NOMO-1 treated with dmso at 0.1 percent for 144 hours (cell line): ENCODE results near the gene RNF212.
"Not testable (repeated sequence)": the region's sequence is repeated elsewhere in the genome, so short reads cannot be mapped to it uniquely, and the experiment has no call there.

Source experiments
- DNase-seq: peaks from one replicate; lab custom pipeline; 2025; ENCODE audit not compliant: unreplicated experiment; lab: John Stamatoyannopoulos, UW

Gene RNF212

GRCh38 chr4:1049591-1049905, 63.8 kb downstream of the RNF212 start:
- no peak for DNase-seq

DNA sequence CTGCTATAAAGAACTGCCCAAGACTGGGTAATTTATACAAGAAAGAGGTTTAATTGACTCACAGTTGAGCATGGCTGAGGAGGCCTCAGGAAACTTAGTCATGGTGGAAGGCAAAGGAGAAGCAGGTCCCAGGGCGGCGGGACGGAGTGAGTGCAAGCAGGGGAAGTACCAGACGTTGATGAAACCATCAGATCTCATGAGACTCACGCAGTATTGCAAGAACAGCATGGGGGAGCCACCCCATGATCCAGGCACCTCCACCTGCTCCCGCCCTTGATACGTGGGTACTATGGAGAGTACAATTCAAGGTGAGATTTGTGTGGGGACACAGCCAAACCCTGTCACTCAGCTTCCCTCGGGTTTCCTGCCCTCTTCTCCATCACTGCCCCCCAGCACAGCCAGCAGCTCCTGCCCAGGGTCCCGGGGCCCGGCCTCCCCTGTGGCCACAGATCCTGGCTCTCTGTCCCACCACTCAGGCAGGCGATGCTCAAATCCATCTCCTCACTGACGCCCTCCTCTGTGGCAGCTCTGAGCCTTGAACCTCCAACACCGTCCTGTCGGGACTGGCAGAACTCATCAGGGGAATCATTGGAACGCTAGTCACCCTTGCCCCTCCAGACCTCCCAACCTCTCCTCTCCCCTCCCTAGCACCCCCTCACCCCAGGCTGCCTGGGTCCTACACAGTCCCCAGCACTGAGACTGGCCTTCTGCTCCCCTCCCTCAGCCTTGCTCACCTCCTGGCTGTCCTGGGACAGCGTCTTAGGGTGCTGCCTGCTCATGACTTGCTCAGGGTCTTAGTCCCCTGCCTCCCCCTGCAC, 64.4 kb downstream of the RNF212 start:
- peak; percentile 33 for DNase-seq

GRCh38 chr4:1047976-1048772, 65.2 kb downstream of the RNF212 start:
- DNase-seq, result no peak

DNA sequence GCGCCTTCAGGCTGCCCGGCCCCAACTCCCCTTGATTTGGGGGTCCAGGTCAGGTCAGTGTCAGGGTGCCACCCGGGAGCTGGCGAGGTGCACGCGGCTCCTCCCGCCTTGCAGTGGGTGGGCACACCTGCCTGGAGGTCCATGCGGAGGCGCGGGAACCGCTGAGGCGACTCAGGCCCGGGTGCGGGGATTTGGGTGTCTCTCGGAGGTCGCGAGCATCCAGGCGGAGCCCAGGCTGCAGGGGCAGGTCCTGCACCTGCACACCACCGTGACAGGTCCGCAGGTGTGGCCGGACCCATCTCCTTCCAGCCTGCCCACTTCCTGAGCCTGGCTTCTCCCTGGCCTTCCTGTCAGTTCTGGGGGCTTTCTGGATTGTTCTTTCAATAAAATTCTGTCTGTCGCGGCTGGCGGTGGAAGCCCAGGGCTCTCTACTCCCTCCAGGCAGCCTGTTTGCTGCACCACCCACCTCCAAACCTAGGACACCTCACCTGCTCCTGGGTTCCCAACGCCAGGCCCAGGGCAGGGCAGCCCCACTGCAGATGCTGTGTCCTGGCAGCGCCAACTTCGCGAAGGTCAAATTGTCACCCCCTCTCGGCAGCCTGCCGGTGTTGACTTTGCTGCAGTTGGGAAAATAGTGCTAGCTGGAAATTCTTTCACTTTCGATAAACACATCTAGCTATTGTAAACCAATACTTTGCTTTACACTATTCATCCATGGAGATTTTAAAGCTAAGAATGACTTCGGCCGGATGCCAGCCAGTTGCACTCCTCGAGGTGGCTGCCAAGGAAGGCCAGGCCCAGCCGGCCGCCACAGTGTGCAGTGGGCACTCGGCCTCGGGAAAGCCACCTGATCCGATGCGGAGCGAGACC, 66.0 kb downstream of the RNF212 start:
- no peak for DNase-seq

DNA sequence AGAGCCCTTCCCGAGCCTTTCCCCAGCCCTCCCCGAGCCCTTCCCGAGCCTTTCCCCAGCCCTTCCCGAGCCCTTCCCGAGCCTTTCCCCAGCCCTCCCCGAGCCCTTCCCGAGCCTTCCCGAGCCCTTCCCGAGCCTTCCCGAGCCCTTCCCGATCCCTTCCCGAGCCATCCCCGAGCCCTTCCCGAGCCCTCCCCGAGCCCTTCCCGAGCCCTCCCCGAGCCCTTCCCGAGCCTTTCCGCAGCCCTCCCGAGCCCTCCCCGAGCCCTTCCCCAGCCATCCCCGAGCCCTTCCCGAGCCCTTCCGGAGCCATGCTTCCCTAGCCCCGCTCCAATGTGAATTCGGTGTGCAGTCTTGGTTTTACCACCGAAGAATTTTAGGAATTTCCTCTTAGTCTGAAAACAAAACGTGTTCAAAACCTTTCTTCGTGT, 66.8 kb downstream of the RNF212 start:
- not testable (repeated sequence) for DNase-seq

DNA sequence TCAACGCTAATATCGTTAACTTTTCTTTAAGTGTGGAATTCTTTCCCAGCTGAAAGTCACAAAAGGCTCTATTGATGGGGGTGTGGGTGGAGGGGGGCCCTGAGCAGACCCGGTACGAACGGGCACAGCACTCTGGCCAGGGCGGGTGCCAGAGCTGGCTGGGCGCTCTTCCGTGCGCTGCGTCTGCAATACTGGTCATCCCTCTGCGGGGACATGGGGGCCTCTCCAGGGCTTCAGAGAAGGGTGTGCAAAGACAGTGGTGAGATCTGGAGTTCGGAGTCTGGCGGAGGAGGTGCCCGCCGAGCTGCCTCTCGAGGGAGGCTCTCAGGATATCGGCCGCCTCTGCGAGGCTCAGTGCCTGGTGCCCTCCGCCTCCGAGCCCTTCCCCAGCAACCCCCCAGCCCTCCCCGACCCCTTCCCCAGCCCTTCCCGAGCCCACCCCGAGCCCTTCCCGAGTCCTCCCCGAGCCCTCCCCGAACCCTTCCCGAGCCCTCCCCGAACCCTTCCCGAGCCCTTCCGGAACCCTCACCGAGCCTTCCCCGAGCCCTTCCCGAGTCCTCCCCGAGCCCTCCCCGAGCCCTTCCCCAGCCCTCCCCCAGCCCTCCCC, 67.7 kb downstream of the RNF212 start:
- DNase-seq, result no peak

- DNase-seq, result no peak
Measured at GRCh38 chr4:1045193-1045594, 68.2 kb downstream of the RNF212 start.

- DNase-seq, result no peak
Measured at GRCh38 chr4:1044469-1045192, 68.7 kb downstream of the RNF212 start.

DNA sequence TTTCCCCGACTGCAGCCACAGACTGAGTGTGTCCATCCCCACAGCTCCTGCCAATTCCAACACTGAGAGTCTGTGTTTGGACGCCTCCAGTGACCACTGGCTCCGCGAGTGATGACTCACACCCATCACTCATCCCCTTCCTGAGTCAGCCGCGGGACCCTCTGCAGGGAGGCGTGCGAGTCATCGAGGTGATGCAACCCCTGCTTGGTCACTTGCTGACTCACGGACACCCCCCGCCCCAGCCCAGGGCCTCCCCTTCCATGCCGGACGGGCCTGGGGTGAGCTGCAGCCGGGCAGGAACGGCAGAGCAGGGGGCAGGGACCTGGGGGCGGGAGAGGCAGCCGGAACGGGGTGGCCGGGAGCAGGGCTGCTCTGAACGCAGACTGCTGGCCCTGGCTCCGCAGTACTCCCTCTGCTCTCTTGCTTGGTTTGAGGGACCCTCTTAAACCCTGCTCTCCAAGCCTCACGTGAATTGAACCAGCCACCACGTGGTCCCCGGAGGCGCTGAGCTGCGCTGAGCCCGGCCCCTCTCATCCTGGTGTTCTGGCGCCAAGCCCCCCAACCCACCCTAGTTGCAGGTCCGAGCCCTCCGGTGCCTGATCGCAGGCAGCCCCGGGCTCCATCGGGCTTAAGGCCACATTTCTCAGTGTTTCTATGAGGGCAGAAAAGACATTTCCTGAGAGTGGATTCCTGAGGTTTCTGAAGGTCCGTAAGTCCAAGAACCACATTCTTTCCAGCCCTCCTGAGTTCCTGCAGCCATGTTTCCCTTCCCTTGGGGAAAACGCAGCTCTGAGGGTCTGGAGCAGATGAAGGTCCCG, 69.5 kb downstream of the RNF212 start:
- DNase-seq, result peak; percentile 65

DNA sequence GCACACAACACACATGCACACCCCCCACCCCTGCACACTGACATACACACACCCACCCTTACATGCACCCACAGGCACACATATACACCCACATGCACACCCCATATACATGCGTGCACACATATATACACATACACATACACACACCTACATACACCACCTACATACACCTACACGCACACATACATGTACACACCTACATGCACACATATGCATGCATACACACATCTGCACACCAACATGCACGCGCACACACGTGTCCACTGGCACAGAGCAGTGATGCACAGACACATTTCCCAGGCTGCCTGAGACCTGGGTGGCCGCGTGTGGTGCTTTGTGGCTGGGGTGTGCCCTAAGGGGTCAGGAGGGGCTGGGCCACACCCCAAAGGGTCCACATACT, 70.2 kb downstream of the RNF212 start:
- DNase-seq, result no peak

GRCh38 chr4:1042352-1043055, 70.9 kb downstream of the RNF212 start:
- DNase-seq, result no peak

DNA sequence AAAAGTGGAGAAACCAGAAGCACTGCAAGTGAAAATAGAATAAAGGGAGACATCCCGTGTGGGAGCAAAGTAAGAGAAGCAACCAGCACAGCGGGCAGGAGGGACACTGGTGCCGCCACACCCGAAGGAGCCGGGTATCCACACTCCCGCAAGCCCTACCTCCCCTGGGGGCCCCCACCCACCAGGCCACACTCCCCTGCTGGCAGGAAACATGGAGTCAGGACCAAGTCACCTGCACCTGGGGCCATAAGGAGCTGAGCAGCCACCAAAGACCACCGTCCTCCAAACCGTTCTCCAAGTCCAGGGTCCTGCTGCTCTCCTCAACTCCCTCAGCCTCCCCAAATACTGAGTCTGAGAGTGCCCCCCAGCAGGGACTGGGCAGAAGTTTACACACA, 71.4 kb downstream of the RNF212 start:
- DNase-seq, result no peak

- no peak for DNase-seq
Measured at GRCh38 chr4:1041147-1041935, 72.0 kb downstream of the RNF212 start.

- DNase-seq, result no peak
Measured at GRCh38 chr4:1040344-1041146, 72.8 kb downstream of the RNF212 start.

DNA sequence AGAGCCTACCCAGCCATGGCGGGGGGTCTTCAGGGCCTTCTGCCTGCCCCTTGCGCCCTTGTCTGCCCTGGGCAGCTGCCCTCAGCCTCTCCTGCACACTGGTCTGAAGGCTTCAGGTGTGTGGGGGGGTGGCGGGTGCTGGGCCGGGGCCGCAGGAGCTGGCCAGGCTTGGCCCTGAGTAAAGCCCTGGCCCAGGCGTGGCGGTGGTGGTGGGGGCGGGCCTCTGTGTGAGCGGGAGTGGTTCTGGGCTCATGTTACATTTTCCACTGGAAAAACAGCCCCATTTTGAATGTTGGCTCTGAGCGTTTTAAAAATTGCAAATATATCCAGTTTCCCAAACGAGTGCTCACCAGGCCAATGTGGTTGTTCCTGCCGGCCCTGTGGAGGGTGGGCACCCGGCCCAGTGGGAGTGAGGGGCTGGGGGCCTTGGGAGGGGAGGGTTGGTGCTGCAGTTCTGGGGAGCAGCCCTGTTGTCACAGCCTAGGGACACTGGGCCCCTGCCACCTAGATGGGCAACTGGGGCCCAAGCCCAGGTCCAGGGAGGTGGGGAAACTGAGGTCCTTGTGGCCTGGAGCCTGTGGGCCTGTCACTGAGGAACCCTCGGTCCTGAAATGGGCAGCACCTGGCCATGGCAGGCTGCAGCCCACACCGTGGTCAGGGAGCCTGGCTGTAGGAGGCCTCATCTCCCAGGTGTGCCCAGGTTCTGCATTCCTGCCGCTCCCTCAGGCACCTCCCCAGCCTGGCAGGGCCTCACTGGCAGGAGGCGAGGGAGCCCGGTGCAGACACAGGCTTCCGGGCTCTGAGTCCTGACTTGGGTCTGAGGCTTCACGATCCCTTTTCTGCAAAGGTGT, 73.6 kb downstream of the RNF212 start:
- DNase-seq, result no peak

DNA sequence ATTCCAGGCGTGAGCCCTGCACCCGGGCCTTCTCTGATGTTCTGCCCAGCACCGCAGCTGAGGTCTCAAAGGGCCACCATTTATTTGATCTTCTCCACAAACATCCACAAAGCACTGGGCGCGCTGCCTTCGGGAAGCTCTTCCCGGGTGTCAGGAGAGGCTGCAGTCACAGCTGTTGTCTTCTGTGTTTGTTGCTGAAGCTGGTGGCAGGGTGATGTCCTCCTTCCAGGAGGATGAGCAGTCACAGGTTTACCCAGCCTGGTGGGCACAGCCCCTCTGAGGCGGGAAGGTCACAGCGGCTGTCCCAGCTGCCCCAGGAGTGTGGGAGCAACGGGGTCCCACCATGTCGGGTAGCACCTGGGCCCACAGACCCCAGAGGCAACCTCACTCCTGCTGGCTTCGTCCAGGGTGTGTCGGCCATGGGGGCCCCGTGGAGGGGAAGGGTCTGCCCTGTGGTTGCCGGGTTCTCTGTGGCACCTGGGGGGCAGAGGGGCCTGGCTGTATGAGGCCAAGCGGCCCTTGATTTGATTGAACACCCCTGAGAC, 74.3 kb downstream of the RNF212 start:
- DNase-seq, result no peak
